NCI-H1417 treated with DMSO at 0.1 percent for 48 hours (cell line): Measurements from ENCODE around the gene CYP46A1.
"Not testable (repeated sequence)": the region's sequence is repeated elsewhere in the genome, so short reads cannot be mapped to it uniquely, and the experiment has no call there.

Source experiments
- DNase-seq: peaks from one replicate; lab custom pipeline; 2025; lab: John Stamatoyannopoulos, UW

CYP46A1 gene

GRCh38 chr14:99683619-99684409, at the start of gene CYP46A1:
Gene CYP46A1, plus strand, starts transcription at chr14:99684298. Its CDS starts 120 bp downstream, at chr14:99684418.
- peak; percentile 96 for DNase-seq

DNA sequence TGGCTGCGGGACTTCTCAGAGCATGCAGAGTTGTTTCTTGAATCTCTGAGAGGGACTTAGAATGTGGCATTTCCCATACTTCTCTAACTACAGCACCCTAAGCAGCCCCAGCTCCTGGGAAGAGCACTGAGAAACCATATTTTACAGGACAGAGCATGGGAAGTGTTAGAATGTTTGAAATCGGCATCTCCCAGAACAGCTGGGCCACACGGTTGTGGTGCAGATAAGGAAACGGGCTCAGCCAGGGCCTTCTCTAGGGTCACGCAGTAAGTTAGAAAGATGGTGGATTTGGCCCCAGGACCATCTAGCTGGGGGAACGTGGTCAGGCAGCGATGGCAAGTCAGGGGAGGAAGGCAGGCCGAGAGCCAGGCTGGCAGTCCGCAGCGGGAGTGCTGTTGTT, 49.7 kb upstream of the CYP46A1 start:
- no peak for DNase-seq

DNA sequence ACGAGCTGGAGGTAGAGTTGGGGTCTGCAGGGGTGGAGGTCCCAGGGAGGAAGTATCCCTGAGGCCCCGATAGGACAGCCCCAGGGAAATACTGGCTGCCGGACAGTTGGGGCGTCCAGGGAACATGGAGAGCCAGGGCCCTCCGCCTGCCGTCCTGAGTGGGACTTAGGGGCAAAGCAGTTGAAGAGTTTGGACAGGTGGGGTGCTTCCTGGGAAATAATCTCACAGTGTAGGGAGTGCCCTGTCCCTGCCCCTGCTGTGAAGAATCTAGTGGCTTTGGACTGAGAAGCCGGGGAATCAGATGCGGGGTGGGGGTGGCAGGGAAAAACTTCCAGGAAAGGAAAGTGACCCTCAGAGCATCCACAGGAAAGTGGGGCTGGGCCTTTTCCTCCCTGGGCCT, 49.0 kb upstream of the CYP46A1 start:
- DNase-seq, result no peak

DNA sequence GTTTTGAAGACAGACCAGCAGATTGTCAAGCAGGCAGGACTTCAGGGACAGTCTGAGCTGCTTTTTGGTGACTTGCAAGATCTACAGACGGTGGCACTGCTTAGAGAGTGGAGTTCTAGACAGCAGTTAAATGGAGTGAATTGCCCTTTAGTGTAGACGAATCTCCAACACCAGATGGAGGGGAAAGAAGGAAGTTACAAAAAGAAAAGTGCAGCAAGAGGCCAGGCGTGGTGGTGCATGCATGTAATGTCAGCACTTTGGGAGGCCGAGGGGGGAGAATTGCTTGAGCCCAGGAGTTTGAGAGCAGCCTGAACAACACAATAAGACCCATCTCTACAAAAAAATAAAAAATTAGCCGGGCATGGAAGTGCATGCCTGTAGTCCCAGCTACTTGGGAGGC, 47.6 kb upstream of the CYP46A1 start:
- DNase-seq, result no peak

- no peak for DNase-seq
Measured at GRCh38 chr14:99637624-99638023, 46.5 kb upstream of the CYP46A1 start.

GRCh38 chr14:99642771-99643170, 41.3 kb upstream of the CYP46A1 start:
- DNase-seq, result not testable (repeated sequence)

DNA sequence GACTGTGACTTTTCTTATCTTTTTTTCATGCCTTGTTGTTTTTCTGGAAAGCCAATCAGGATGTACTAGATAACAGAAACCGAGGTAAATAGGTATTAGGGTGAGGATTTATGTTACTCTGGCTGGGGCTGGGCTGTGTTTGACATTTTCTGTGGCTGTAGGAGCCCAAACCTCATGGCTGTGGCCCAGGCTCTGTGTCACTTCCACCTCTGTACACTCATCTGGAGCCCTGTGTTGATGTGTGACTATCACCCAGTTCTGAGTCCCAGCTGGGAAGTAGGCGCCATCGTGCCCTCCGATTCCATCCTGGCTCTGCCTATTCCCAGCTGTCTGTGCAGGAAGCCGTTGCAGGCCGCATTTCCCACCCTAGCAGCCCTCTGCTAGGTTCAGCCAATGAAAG, 40.8 kb upstream of the CYP46A1 start:
- no peak for DNase-seq

GRCh38 chr14:99644035-99644587, 40.0 kb upstream of the CYP46A1 start:
- DNase-seq, result no peak

DNA sequence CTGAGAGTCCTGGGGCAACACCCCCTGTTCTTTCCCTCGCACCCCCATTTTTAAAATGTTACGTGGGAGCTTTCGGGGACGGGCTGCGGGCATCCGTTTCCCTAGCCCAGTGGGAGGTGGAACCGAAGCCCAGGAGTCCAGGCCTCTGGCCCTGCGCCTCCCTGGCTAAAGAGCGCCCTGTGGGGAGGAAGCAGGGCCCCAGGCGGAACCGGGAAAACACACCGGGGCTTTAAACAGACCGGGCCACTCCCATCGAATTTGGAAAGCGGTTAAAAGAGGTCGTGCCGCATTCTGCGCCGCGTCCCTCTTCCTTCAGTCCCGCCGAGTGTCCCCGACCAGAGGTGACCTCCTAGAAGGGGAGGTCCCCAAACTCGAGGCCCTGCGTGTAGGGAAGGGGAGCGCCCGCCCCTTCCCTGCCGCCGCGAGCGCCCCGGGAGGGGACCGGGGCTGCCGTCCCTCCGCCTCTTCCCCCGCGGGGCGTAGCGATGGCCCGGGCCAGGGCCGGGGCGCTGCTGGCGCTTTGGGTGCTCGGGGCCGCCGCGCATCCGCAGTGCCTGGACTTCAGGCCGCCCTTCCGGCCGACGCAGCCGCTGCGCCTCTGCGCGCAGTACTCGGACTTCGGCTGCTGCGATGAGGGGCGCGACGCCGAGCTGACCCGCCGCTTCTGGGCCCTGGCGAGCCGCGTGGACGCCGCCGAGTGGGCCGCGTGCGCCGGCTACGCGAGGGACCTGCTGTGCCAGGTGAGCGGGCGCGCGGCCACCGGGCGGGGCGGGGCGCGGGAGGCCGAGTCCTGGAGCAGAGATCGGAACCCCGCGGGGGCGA, 39.2 kb upstream of the CYP46A1 start, which contains the start of gene HHIPL1:
Gene HHIPL1, plus strand, starts transcription at position 407 of the 822 bp plus-strand sequence. Its CDS starts 79 bp downstream, at position 486.
- DNase-seq, result no peak

- no peak for DNase-seq
Measured at GRCh38 chr14:99645545-99646505, 38.3 kb upstream of the CYP46A1 start.

DNA sequence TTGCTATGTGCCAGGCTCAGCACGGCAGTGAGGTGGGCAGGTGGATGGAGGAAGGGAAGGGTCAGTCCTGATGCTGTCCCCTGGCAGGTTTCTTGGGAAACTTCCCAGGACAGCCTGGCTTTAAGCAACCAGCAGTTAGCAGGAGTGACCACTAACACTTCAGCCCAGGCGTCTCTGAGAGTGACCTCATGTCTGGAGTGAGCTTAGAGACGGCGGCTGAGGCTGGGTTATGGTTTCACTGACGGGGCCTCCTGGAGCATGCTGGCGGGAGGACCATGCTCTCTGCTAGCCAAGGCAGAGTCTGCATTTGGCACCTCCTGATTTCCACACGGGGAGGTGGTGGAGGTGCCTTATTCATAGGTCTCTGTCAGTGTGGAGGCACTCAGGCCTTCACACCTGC, 36.7 kb upstream of the CYP46A1 start:
- DNase-seq, result no peak

- no peak for DNase-seq
Measured at GRCh38 chr14:99648027-99648784, 35.9 kb upstream of the CYP46A1 start.

GRCh38 chr14:99649219-99649618, 34.9 kb upstream of the CYP46A1 start:
- DNase-seq, result no peak

GRCh38 chr14:99649643-99650042, 34.5 kb upstream of the CYP46A1 start:
- no peak for DNase-seq

- DNase-seq, result no peak
Measured at GRCh38 chr14:99650189-99650588, 33.9 kb upstream of the CYP46A1 start.

GRCh38 chr14:99651953-99652746, 31.9 kb upstream of the CYP46A1 start:
- DNase-seq, result no peak

GRCh38 chr14:99654235-99654985, 29.7 kb upstream of the CYP46A1 start:
- no peak for DNase-seq

- DNase-seq, result no peak
Measured at GRCh38 chr14:99655521-99655920, 28.6 kb upstream of the CYP46A1 start.

- DNase-seq, result no peak
Measured at GRCh38 chr14:99656171-99656570, 27.9 kb upstream of the CYP46A1 start.
